Panc1 (cell line): Measurements from ENCODE around the gene NOX3. TPM values are rescaled to one million over a fixed set of nuclear protein-coding genes. Genes with fewer than 3 reads are reported as not detected.
"Not testable (repeated sequence)": the region's sequence is repeated elsewhere in the genome, so short reads cannot be mapped to it uniquely, and the experiment has no call there.

ENCODE experiments used
- ATAC-seq: fragments of 200-7000 bp; cut with Tn5 transposase; 2 replicates; pipeline ENCODE4 v1.9.1; 2020; ENCODE audit warnings: mild to moderate bottlenecking, moderate library complexity
- BruUV-seq: library from RNA; stranded (reverse); fragments of 400-500 nt; replicated peaks from 2 replicates; lab custom pipeline; 2021; lab: Mats Ljungman, UMichigan
- CTCF ChIA-PET: fragments of 300-600 bp; sonication (Branson Sonifier 250); formaldehyde crosslinking; loops from one replicate; lab custom pipeline; 2022; ENCODE audit warnings: antibody characterized with exemption; lab: Charles Lee
- POLR2A ChIA-PET: fragments of 300-600 bp; sonication (Branson Sonifier 250); formaldehyde crosslinking; loops from one replicate; lab custom pipeline; 2022; ENCODE audit warnings: antibody characterized with exemption; lab: Charles Lee
- DNase-seq: peaks from one replicate; pipeline ENCODE4 v3.0.0-alpha.2; 2010; ENCODE audit warnings: low read depth, low spot score
- H3K27ac ChIP-seq: 2 replicates; pipeline ENCODE4 v1.5.1; 2011; ENCODE audit warnings: mild to moderate bottlenecking, low read length, inconsistent platforms
- H3K27me3 ChIP-seq: fragments of 200-500 bp; sonication (Bioruptor generic); 2 replicates; pipeline ENCODE4 v1.6.0; 2014; ENCODE audit warnings: low read length, inconsistent platforms; ENCODE audit not compliant: control insufficient read depth, insufficient read depth
- H3K36me3 ChIP-seq: fragments of 200-500 bp; sonication (Bioruptor generic); 2 replicates; pipeline ENCODE4 v1.5.1; 2014; ENCODE audit warnings: inconsistent platforms, mild to moderate bottlenecking, low read length, moderate library complexity; ENCODE audit not compliant: control insufficient read depth, insufficient read depth
- H3K4me1 ChIP-seq: 2 replicates; pipeline ENCODE4 v1.5.1; 2011; ENCODE audit warnings: inconsistent platforms, mild to moderate bottlenecking, low read length, moderate library complexity; ENCODE audit not compliant: control insufficient read depth, insufficient read depth
- H3K4me3 ChIP-seq, 2 experiments: 2 replicates each; pipeline ENCODE4 v1.5.1; 2011 to 2012; ENCODE audit warnings: low read depth in 2 of 2, low read length in 2 of 2, mild to moderate bottlenecking in 2 of 2, inconsistent platforms in 1 of 2, moderate library complexity in 1 of 2
- H3K9me3 ChIP-seq: fragments of 200-500 bp; sonication (Bioruptor generic); 2 replicates; pipeline ENCODE4 v1.5.1; 2014; ENCODE audit warnings: low read depth, mild to moderate bottlenecking, inconsistent platforms, low read length, moderate library complexity; ENCODE audit not compliant: control insufficient read depth, insufficient read depth
- POLR2AphosphoS5 ChIP-seq: IDR thresholded peaks from 2 replicates; pipeline ENCODE4 v1.6.1; 2012; ENCODE audit warnings: mild to moderate bottlenecking, low read depth, low read length, moderate library complexity
- SIN3A ChIP-seq: IDR thresholded peaks from 2 replicates; pipeline ENCODE4 v1.6.1; 2012; ENCODE audit warnings: low read depth, mild to moderate bottlenecking, low read length, moderate library complexity, borderline replicate concordance; ENCODE audit not compliant: insufficient read depth
- TCF7L2 ChIP-seq: IDR thresholded peaks from 2 replicates; pipeline ENCODE4 v1.6.1; 2011; ENCODE audit warnings: mild to moderate bottlenecking, low read depth, low read length, inconsistent platforms
- in situ Hi-C: cut with HindIII; loops from 2 replicates; pipeline ENCODE4 v1.10.0; 2016; ENCODE audit warnings: low sequenced_read_pairs, low pct_unique_long_range_greater_than_20kb
- intact Hi-C: fragments of 100-400 bp; cut with micrococcal nuclease; formaldehyde crosslinking; loops from one replicate; pipeline ENCODE4 v1.10.0; 2022; ENCODE audit not compliant: unreplicated experiment
- total RNA-seq: library from RNA; stranded (reverse); gene quantifications from one replicate; pipeline ENCODE4 v1.2.1, GENCODE V29; 2021; ENCODE audit not compliant: unreplicated experiment
- TF ChIP-seq, protein P1 (sequence below), 2 experiments: IDR thresholded peaks; 2 replicates each; pipeline ENCODE4 v1.6.1; 2011 to 2012; ENCODE audit warnings: low read depth in 2 of 2, control low read depth in 1 of 2, low read length in 1 of 2, mild to moderate bottlenecking in 1 of 2, moderate library complexity in 1 of 2; ENCODE audit not compliant: insufficient read depth in 1 of 2
- TF ChIP-seq, protein P2 (sequence below): fragments of 450-650 bp; IDR thresholded peaks from 2 replicates; pipeline ENCODE4 v1.5.1; 2017; ENCODE audit warnings: mild to moderate bottlenecking

NOX3 gene
- total RNA-seq, 1 experiment from 2014 or later, result not detected

DNA sequence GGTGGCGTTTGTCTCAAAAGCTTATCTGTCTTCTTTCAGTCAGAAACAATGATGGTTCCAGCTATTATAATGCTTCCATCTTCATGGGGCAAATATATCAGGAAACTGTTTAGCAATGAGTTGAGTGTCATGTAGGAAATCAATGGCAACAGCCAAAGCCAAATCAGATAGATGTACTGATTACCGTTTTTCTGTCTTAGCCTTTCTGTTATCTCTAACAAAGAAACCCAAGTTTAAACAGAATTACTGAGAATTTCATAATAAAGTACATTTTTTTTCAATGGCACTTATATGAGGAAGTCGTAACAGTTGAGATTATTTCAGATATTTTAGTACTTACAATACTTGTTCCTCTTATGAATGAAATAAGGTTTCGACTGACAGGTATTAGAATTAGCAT lies 1.2 kb downstream of the NOX3 start:
- intact Hi-C loops (no loop called here), in situ Hi-C loops (no loop called here)
- Histone ChIP-seq H3K4me3 (no peak overlapping the region), H3K27ac (no peak overlapping the region), H3K36me3 (no peaks in the 10 kb centered on the region), H3K4me1 (no peaks in the 10 kb centered on the region), H3K27me3 (no peaks in the 10 kb centered on the region), H3K9me3 (no peaks in the 10 kb centered on the region)
- no TSS peak for BruUV-seq
- TF ChIP-seq TCF7L2, result no peak
- ChIA-PET POLR2A (no interaction called here), CTCF (no interaction called here)
- DNase-seq (no peak), ATAC-seq (no peak)

DNA sequence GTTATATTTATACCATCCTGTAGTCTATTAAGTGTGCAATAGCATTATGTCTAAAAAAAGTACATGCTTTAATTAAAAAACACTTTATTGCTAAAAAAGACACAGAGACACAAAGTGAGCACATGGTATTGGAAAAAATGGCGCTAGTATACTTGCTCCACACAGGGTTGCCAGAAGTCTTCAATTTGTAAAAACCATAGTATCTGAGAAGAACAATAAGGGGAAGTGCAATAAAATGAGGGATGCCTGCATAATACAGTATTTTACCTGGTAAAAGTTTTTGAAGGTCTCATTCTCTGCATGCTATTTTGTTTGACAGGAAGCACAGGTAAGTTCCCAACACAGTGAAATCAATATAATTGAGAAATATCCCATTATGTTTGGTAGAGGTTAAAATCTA lies 1.6 kb downstream of the NOX3 start:
- no TSS peak for BruUV-seq
- no peak overlapping the region for H3K4me3 ChIP-seq
- H3K9me3 ChIP-seq, result no peaks in the 10 kb centered on the region
- no peaks in the 10 kb centered on the region for H3K27me3 ChIP-seq
- in situ Hi-C loops, result no loop called here
- H3K27ac ChIP-seq, result no peak overlapping the region
- TF ChIP-seq, protein P1, sequence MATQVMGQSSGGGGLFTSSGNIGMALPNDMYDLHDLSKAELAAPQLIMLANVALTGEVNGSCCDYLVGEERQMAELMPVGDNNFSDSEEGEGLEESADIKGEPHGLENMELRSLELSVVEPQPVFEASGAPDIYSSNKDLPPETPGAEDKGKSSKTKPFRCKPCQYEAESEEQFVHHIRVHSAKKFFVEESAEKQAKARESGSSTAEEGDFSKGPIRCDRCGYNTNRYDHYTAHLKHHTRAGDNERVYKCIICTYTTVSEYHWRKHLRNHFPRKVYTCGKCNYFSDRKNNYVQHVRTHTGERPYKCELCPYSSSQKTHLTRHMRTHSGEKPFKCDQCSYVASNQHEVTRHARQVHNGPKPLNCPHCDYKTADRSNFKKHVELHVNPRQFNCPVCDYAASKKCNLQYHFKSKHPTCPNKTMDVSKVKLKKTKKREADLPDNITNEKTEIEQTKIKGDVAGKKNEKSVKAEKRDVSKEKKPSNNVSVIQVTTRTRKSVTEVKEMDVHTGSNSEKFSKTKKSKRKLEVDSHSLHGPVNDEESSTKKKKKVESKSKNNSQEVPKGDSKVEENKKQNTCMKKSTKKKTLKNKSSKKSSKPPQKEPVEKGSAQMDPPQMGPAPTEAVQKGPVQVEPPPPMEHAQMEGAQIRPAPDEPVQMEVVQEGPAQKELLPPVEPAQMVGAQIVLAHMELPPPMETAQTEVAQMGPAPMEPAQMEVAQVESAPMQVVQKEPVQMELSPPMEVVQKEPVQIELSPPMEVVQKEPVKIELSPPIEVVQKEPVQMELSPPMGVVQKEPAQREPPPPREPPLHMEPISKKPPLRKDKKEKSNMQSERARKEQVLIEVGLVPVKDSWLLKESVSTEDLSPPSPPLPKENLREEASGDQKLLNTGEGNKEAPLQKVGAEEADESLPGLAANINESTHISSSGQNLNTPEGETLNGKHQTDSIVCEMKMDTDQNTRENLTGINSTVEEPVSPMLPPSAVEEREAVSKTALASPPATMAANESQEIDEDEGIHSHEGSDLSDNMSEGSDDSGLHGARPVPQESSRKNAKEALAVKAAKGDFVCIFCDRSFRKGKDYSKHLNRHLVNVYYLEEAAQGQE (IDR thresholded peaks at IDR 0.05; ENCODE audit: insufficient read depth in 1 of 2, low read depth in 2 of 2, low read length in 1 of 2), result no peak
- TF ChIP-seq POLR2AphosphoS5 (no peak), SIN3A (no peak), TCF7L2 (no peak)
- TF ChIP-seq, protein P2, sequence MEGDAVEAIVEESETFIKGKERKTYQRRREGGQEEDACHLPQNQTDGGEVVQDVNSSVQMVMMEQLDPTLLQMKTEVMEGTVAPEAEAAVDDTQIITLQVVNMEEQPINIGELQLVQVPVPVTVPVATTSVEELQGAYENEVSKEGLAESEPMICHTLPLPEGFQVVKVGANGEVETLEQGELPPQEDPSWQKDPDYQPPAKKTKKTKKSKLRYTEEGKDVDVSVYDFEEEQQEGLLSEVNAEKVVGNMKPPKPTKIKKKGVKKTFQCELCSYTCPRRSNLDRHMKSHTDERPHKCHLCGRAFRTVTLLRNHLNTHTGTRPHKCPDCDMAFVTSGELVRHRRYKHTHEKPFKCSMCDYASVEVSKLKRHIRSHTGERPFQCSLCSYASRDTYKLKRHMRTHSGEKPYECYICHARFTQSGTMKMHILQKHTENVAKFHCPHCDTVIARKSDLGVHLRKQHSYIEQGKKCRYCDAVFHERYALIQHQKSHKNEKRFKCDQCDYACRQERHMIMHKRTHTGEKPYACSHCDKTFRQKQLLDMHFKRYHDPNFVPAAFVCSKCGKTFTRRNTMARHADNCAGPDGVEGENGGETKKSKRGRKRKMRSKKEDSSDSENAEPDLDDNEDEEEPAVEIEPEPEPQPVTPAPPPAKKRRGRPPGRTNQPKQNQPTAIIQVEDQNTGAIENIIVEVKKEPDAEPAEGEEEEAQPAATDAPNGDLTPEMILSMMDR, result no peak
- DNase-seq (no peak), ATAC-seq (no peak)
- POLR2A ChIA-PET, result no interaction called here
- H3K36me3 ChIP-seq, result no peaks in the 10 kb centered on the region
- CTCF ChIA-PET, result no interaction called here
- H3K4me1 ChIP-seq, result no peaks in the 10 kb centered on the region
- intact Hi-C loops, result no loop called here

DNA sequence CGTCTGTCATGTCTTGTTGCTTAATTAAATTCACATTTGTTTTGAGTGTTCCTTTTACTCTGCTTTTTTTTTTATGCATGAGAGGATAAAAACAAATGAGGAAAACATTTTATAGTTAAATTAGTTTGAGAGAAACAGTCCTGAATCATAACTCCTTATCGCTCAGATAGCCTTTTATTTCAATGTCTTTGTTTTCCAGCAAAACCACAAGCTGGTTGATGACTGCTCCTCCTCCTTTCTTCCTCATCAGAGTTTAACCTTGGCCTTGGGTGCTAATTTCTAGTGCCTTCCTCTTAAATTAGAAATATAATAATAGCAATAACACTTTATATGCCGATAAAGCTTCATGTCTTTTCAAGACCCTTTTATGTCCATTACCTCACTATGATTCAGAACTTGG lies 3.1 kb downstream of the NOX3 start:
- no peak overlapping the region for H3K27ac ChIP-seq
- DNase-seq, result no peak
- ChIA-PET CTCF (no interaction called here), POLR2A (interaction anchor here (0.8 kb wide), 1 partner anchor 246 kb away, joined by 3 read pairs; no protein-coding TSS in a partner anchor)
- no peak for ATAC-seq
- no peaks in the 10 kb centered on the region for H3K27me3 ChIP-seq
- no TSS peak for BruUV-seq
- in situ Hi-C loops, result no loop called here
- H3K4me1 ChIP-seq, result no peaks in the 10 kb centered on the region
- H3K9me3 ChIP-seq, result no peaks in the 10 kb centered on the region
- no peak overlapping the region for H3K4me3 ChIP-seq
- intact Hi-C loops, result no loop called here
- no peaks in the 10 kb centered on the region for H3K36me3 ChIP-seq
- no peak for TF ChIP-seq SIN3A
- TF ChIP-seq TCF7L2, result no peak

DNA sequence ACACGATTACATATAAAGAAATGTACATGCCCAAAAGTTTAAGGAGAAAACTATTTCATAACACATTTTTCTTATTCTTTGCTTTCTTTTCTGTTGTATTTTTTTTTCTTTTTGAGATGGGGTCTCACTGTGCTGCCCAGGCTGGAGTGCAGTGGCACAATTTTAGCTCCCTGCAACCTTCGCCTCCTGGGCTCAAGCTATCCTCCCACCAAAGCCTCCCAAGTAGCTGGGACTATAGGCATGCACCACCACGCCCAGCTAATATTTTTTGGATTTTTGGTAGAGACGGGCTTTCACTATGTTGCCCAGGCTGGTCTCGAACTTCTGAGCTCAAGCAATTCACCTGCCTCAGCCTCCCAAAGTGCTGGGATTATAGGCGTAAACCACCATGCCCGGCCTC lies 4.1 kb downstream of the NOX3 start:
- POLR2A ChIA-PET, ATAC-seq, H3K27ac ChIP-seq, H3K4me3 ChIP-seq, H3K9me3 ChIP-seq, H3K36me3 ChIP-seq, CTCF ChIA-PET, DNase-seq, H3K4me1 ChIP-seq, intact Hi-C loops, H3K27me3 ChIP-seq, in situ Hi-C loops, BruUV-seq: not testable (repeated sequence)
